OCI-LY7 (cell line): Measurements from ENCODE around the gene WNT9B. TPM values are rescaled to one million over a fixed set of nuclear protein-coding genes. Genes with fewer than 3 reads are reported as not detected.

Experiments
- BruUV-seq: library from RNA; stranded (reverse); fragments of 400-500 nt; replicated peaks from 2 replicates; lab custom pipeline; 2021; lab: Mats Ljungman, UMichigan
- CTCF ChIA-PET: fragments of 300-600 bp; sonication (Branson Sonifier 250); formaldehyde crosslinking; loops from one replicate; lab custom pipeline; 2022; ENCODE audit warnings: antibody characterized with exemption; ENCODE audit not compliant: unreplicated experiment; lab: Charles Lee
- POLR2A ChIA-PET: fragments of 300-600 bp; sonication (Branson Sonifier 250); formaldehyde crosslinking; loops from one replicate; lab custom pipeline; 2022; ENCODE audit warnings: antibody characterized with exemption; lab: Charles Lee
- DNase-seq: peaks from one replicate; pipeline ENCODE4 v3.0.0-alpha.2; 2015; ENCODE audit warnings: low spot score
- H2AFZ ChIP-seq: fragments of 200-600 bp; sonication (generic), shearing (Covaris generic); 2 replicates; pipeline ENCODE4 v1.6.1; 2014; ENCODE audit warnings: mild to moderate bottlenecking, antibody characterized with exemption, low read length, moderate library complexity
- H3K27ac ChIP-seq: fragments of 200-600 bp; sonication (generic); 2 replicates; pipeline ENCODE4 v1.5.1; 2014; ENCODE audit warnings: mixed run types, low read depth, mild to moderate bottlenecking, moderate library complexity, low read length, inconsistent platforms; ENCODE audit not compliant: poor library complexity, severe bottlenecking
- H3K36me3 ChIP-seq: fragments of 200-600 bp; sonication (generic); 2 replicates; pipeline ENCODE4 v1.6.1; 2014; ENCODE audit warnings: mild to moderate bottlenecking, antibody characterized with exemption, low read length, moderate library complexity, mixed read lengths; ENCODE audit not compliant: insufficient read depth
- H3K4me1 ChIP-seq: fragments of 200-600 bp; sonication (generic); 2 replicates; pipeline ENCODE4 v1.5.1; 2014; ENCODE audit warnings: mild to moderate bottlenecking, low read length; ENCODE audit not compliant: insufficient read depth, poor library complexity, severe bottlenecking
- H3K4me2 ChIP-seq: fragments of 200-600 bp; sonication (generic); 2 replicates; pipeline ENCODE4 v1.6.1; 2014; ENCODE audit warnings: mild to moderate bottlenecking, low read length
- H3K4me3 ChIP-seq: fragments of 200-600 bp; sonication (generic); 2 replicates; pipeline ENCODE4 v1.5.1; 2014; ENCODE audit warnings: mild to moderate bottlenecking, low read depth, low read length; ENCODE audit not compliant: poor library complexity, severe bottlenecking
- H3K79me2 ChIP-seq: fragments of 200-600 bp; sonication (generic); 2 replicates; pipeline ENCODE4 v1.6.1; 2016; ENCODE audit warnings: low read depth, mild to moderate bottlenecking, low read length, moderate library complexity, mixed read lengths; ENCODE audit not compliant: insufficient read depth
- H3K9me2 ChIP-seq: fragments of 200-600 bp; sonication (generic); 2 replicates; pipeline ENCODE4 v1.6.1; 2016; ENCODE audit warnings: mild to moderate bottlenecking, low read length, mixed read lengths; ENCODE audit not compliant: insufficient read depth
- H3K9me3 ChIP-seq: fragments of 200-600 bp; sonication (generic); 2 replicates; pipeline ENCODE4 v1.6.1; 2014; ENCODE audit warnings: mild to moderate bottlenecking, mixed run types, low read length, mixed read lengths
- H4K20me1 ChIP-seq: fragments of 200-600 bp; sonication (generic); 2 replicates; pipeline ENCODE4 v1.6.1; 2014; ENCODE audit warnings: mild to moderate bottlenecking, antibody characterized with exemption, low read length, moderate library complexity, mixed read lengths; ENCODE audit not compliant: insufficient read depth
- CTCF ChIP-seq: fragments of 200-600 bp; sonication (generic); conservative IDR thresholded peaks from 2 replicates; pipeline ENCODE4 v1.5.1; 2014; ENCODE audit warnings: mild to moderate bottlenecking, antibody characterized with exemption, low read length, moderate library complexity, mixed read lengths
- EZH2phosphoT487 ChIP-seq: fragments of 200-600 bp; sonication (generic); IDR thresholded peaks from 2 replicates; pipeline ENCODE4 v1.6.1; 2018; ENCODE audit warnings: low read depth, borderline replicate concordance, mild to moderate bottlenecking, mixed run types, antibody characterized with exemption, low read length, moderate library complexity, mixed read lengths
- intact Hi-C: fragments of 100-400 bp; cut with micrococcal nuclease; formaldehyde crosslinking; loops from one replicate; pipeline ENCODE4 v1.10.0; 2022; ENCODE audit not compliant: unreplicated experiment
- total RNA-seq, 2 experiments: library from RNA; depleted of rRNA in 1 of 2; stranded (reverse); fragments of >200 nt in 1 of 2; shearing (Covaris generic) in 1 of 2; gene quantifications; 2 replicates each; pipeline ENCODE4 v1.2.3, GENCODE V29; 2014 to 2022

WNT9B gene
- total RNA-seq, 2 experiments from 2014 or later = not detected

- no peaks in the 10 kb centered on the region for H3K79me2 ChIP-seq
- TF ChIP-seq EZH2phosphoT487 = no peak
- no peak; the same call in 1 of the 2 replicates for TF ChIP-seq CTCF
- ChIA-PET POLR2A (no interaction called here), CTCF (no interaction called here)
- BruUV-seq = no TSS peak
- H3K36me3 ChIP-seq = no peaks in the 10 kb centered on the region
- H4K20me1 ChIP-seq = no peaks in the 10 kb centered on the region
- peaks cover 10% of the 10 kb centered on the region for H3K9me3 ChIP-seq
- H2AFZ ChIP-seq = no peak overlapping the region
- no peak for DNase-seq
- no peaks in the 10 kb centered on the region for H3K9me2 ChIP-seq
- no peak overlapping the region for H3K4me3 ChIP-seq
- H3K4me1 ChIP-seq = peaks cover 6% of the 10 kb centered on the region
- no peak overlapping the region for H3K4me2 ChIP-seq
- intact Hi-C loops = no loop called here
- H3K27ac ChIP-seq = no peak overlapping the region
These were observed 9.6 kb upstream of the WNT9B start for GRCh38 chr17:46841561-46842379.

- TF ChIP-seq CTCF = peak; percentile 86
- TF ChIP-seq EZH2phosphoT487 = no peak
- no peaks in the 10 kb centered on the region for H4K20me1 ChIP-seq
- H3K4me3 ChIP-seq = no peak overlapping the region
- H2AFZ ChIP-seq = no peak overlapping the region
- H3K9me2 ChIP-seq = no peaks in the 10 kb centered on the region
- peaks cover 10% of the 10 kb centered on the region for H3K9me3 ChIP-seq
- CTCF ChIA-PET = no interaction called here
- BruUV-seq = no TSS peak
- no peak for DNase-seq
- H3K4me1 ChIP-seq = peaks cover 6% of the 10 kb centered on the region
- H3K27ac ChIP-seq = no peak overlapping the region
- H3K4me2 ChIP-seq = no peak overlapping the region
- no peaks in the 10 kb centered on the region for H3K36me3 ChIP-seq
- POLR2A ChIA-PET = no interaction called here
- no peaks in the 10 kb centered on the region for H3K79me2 ChIP-seq
- intact Hi-C loops = no loop called here
These were observed 8.5 kb upstream of the WNT9B start for GRCh38 chr17:46842835-46843234.
